ENCODE measurements around the gene ADGRB3. TPM values are rescaled to one million over a fixed set of nuclear protein-coding genes. Genes with fewer than 3 reads are reported as not detected.
A peak's percentile ranks its signal among the peaks of the same experiment; 100 is the strongest.

ADGRB3 gene
- total and polyA plus RNA-seq, 7 donors, result 0.60 to 11.5 (median 9.7) TPM; not detected in 1

GRCh38 chr6:68633972-68634725 lies 933 bp upstream of the ADGRB3 start:
- Histone ChIP-seq H3K9me3 (no peaks in the 10 kb centered on the region), H3K36me3 (no peaks in the 10 kb centered on the region), H3K27ac (peak overlapping the region; percentile 73 to 78 (median 74)), H3K27me3 (peaks cover 0 to 11% (median 0%) of the 10 kb centered on the region in 3 donors), H3K4me3 (peak overlapping the region; percentile 66 to 70 (median 67)), H3K4me1 (peaks cover 0 to 19% (median 15%) of the 10 kb centered on the region in 4 donors)
- TF ChIP-seq, protein P1, sequence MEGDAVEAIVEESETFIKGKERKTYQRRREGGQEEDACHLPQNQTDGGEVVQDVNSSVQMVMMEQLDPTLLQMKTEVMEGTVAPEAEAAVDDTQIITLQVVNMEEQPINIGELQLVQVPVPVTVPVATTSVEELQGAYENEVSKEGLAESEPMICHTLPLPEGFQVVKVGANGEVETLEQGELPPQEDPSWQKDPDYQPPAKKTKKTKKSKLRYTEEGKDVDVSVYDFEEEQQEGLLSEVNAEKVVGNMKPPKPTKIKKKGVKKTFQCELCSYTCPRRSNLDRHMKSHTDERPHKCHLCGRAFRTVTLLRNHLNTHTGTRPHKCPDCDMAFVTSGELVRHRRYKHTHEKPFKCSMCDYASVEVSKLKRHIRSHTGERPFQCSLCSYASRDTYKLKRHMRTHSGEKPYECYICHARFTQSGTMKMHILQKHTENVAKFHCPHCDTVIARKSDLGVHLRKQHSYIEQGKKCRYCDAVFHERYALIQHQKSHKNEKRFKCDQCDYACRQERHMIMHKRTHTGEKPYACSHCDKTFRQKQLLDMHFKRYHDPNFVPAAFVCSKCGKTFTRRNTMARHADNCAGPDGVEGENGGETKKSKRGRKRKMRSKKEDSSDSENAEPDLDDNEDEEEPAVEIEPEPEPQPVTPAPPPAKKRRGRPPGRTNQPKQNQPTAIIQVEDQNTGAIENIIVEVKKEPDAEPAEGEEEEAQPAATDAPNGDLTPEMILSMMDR (IDR thresholded peaks at IDR 0.05), result no peak
- TF ChIP-seq POLR2AphosphoS5 (IDR thresholded peaks at IDR 0.05) (no peak), POLR2A (IDR thresholded peaks at IDR 0.05) (no peak), EP300 (IDR thresholded peaks at IDR 0.05) (no peak)
- intact Hi-C loops (cut with DNase I), result no loop called here
- WGBS, 2 donors, result 2 to 3% methylated on average over 23 of the region's 23 CpGs
- DNase-seq, result peak; percentile 63

DNA sequence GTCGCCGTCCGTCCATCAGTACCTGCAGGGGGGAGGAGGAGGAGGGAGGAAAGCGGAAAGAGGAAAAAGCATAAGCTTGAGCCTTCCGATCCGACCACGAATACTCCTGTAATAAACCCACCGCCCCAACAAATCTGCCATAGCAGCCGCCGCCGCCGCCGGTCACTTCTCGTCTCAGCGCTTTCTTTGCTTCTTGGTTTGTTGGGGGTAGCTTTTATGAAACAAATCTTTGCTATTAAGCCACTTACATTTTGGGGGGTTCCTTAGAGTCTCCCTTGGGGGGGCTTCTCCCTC lies 277 bp downstream of the ADGRB3 start:
- DNase-seq, result no peak
- TF ChIP-seq POLR2AphosphoS5 (IDR thresholded peaks at IDR 0.05) (no peak), POLR2A (IDR thresholded peaks at IDR 0.05) (no peak), EP300 (IDR thresholded peaks at IDR 0.05) (no peak)
- TF ChIP-seq, protein P1 (IDR thresholded peaks at IDR 0.05), result no peak
- H3K36me3 ChIP-seq, result no peaks in the 10 kb centered on the region
- peak overlapping the region; percentile 66 to 70 (median 67) for H3K4me3 ChIP-seq
- H3K27me3 ChIP-seq, result peaks cover 0 to 11% (median 3%) of the 10 kb centered on the region in 3 donors
- H3K4me1 ChIP-seq, result peaks cover 0 to 19% (median 15%) of the 10 kb centered on the region in 4 donors
- WGBS, 2 donors, result 1% methylated on average over 15 of the region's 15 CpGs
- intact Hi-C loops (cut with DNase I), result loop anchor here (5.0 kb wide), 1 partner anchor 337 kb away; no protein-coding TSS in a partner anchor
- no peaks in the 10 kb centered on the region for H3K9me3 ChIP-seq
- peak overlapping the region; percentile 71 to 78 (median 74) for H3K27ac ChIP-seq

DNA sequence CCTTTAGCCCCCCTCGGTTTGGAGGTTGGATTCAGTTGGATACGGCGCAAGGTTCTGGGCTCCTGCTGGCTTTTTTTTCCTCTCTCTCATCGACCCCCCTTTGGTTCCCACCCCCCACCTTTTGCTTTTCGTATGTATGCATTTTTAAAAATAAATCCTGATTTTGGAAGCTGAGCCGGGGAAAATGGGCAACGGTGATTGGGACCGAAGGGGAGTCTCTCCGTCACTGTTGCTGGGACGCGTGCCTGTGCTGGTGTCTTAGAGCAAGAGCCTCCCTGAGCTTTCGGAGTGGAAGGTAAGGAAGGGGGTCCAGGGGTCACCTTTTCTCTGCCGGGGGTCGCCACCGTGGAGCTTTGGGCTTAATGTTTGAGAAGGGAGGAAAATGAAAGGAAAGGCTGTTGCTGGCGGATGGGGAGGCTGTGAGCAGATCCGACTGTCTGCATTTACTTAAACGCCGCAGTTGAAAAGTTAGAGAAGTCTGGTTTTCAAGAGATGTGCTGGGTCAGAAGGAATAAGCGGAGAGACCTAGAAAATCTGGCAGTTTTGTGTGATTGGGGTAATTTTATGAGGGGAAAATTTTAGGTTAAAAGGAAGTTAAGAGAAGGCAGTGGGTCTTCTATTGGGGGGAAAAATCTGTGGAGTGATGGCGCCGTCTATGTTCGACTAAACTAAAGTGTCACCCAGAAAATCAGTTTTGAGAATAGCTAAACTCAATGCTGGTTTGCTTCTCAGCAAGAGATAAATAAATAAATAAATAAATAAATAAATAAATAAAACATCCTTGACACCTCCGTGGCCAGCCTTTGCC lies 828 bp downstream of the ADGRB3 start:
- peak; percentile 73 for DNase-seq
- H3K27ac ChIP-seq, result peak overlapping the region; percentile 71 to 78 (median 74)
- TF ChIP-seq POLR2A (IDR thresholded peaks at IDR 0.05) (no peak), EP300 (IDR thresholded peaks at IDR 0.05) (no peak), POLR2AphosphoS5 (IDR thresholded peaks at IDR 0.05) (no peak)
- TF ChIP-seq, protein P1 (IDR thresholded peaks at IDR 0.05), result no peak
- H3K4me1 ChIP-seq, result peaks cover 0 to 19% (median 15%) of the 10 kb centered on the region in 4 donors
- intact Hi-C loops (cut with DNase I), result loop anchor here (5.0 kb wide), 1 partner anchor 336 kb away; no protein-coding TSS in a partner anchor
- no peaks in the 10 kb centered on the region for H3K36me3 ChIP-seq
- H3K27me3 ChIP-seq, result peaks cover 0 to 11% (median 3%) of the 10 kb centered on the region in 3 donors
- H3K4me3 ChIP-seq, result peak overlapping the region; percentile 66 to 70 (median 67)
- no peaks in the 10 kb centered on the region for H3K9me3 ChIP-seq
- 2% methylated on average over 24 of the region's 24 CpGs for WGBS, 2 donors

DNA sequence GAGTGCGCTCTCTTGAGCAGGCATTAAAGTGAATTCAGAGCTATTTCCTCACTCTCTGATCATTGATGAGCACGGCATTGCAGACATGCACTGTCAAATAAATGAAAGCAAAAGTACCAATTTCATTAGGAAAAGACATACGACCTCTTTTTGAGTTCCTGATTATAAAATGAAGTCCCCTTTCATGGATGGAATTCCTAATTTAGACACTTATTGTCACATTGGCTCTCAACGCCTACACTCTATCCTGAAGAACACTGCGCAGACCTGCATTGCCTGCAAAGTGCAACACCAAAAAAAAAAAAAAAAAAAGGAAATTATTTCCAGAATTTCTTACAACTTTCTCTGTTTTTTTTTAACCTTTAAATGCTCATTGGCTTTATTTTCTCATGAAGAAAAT lies 1.6 kb downstream of the ADGRB3 start:
- no peak for DNase-seq
- TF ChIP-seq, protein P1 (IDR thresholded peaks at IDR 0.05), result no peak
- TF ChIP-seq POLR2AphosphoS5 (IDR thresholded peaks at IDR 0.05) (no peak), EP300 (IDR thresholded peaks at IDR 0.05) (no peak), POLR2A (IDR thresholded peaks at IDR 0.05) (no peak)
- peak overlapping the region in 2 of 4 donors; percentile 74 to 78 for H3K27ac ChIP-seq
- intact Hi-C loops (cut with DNase I), result loop anchor here (5.0 kb wide), 1 partner anchor 336 kb away; no protein-coding TSS in a partner anchor
- whole genome bisulfite sequencing, 2 donors, result 36 to 59% methylated on average over 5 of the region's 5 CpGs
- H3K36me3 ChIP-seq, result no peaks in the 10 kb centered on the region
- H3K4me1 ChIP-seq, result peaks cover 0 to 19% (median 15%) of the 10 kb centered on the region in 4 donors
- peaks cover 0 to 11% (median 3%) of the 10 kb centered on the region in 3 donors for H3K27me3 ChIP-seq
- peak overlapping the region; percentile 66 to 70 (median 67) for H3K4me3 ChIP-seq
- H3K9me3 ChIP-seq, result no peaks in the 10 kb centered on the region

Data from sigmoid colon (tissue), 7 donors.